H9 (cell line): ENCODE data around the gene RASA3. TPM values are rescaled to one million over a fixed set of nuclear protein-coding genes. Genes with fewer than 3 reads are reported as not detected.
A peak's percentile ranks its signal among the peaks of the same experiment; 100 is the strongest.

Source experiments
- DNase-seq: peaks from one replicate; pipeline ENCODE4 v3.0.0-alpha.2; 2017
- H2AFZ ChIP-seq: one replicate; pipeline ENCODE4 v1.6.1; 2013; ENCODE audit warnings: mild to moderate bottlenecking, low read length, control low read depth, moderate library complexity
- H2AK5ac ChIP-seq: 2 replicates; pipeline ENCODE4 v1.6.1; 2013; ENCODE audit warnings: low read length, control low read depth, mixed read lengths; ENCODE audit not compliant: insufficient read length
- H2BK120ac ChIP-seq: one replicate; pipeline ENCODE4 v1.6.1; 2013; ENCODE audit warnings: low read depth, mild to moderate bottlenecking, low read length, control low read depth, inconsistent platforms; ENCODE audit not compliant: poor library complexity, severe bottlenecking
- H2BK12ac ChIP-seq: 2 replicates; pipeline ENCODE4 v1.6.1; 2013; ENCODE audit warnings: low read length, control low read depth, mixed read lengths, low read depth; ENCODE audit not compliant: insufficient read length
- H2BK15ac ChIP-seq: 2 replicates; pipeline ENCODE4 v1.6.1; 2013; ENCODE audit warnings: low read depth, low read length, control low read depth
- H2BK20ac ChIP-seq: one replicate; pipeline ENCODE4 v1.6.1; 2013; ENCODE audit warnings: low read depth, mild to moderate bottlenecking, low read length, control low read depth, inconsistent platforms; ENCODE audit not compliant: poor library complexity, severe bottlenecking
- H2BK5ac ChIP-seq: 2 replicates; pipeline ENCODE4 v1.6.1; 2013; ENCODE audit warnings: low read length, control low read depth, mixed read lengths; ENCODE audit not compliant: insufficient read length
- H3K14ac ChIP-seq: 2 replicates; pipeline ENCODE4 v1.6.1; 2013; ENCODE audit warnings: low read length, control low read depth; ENCODE audit not compliant: insufficient read depth
- H3K18ac ChIP-seq: 2 replicates; pipeline ENCODE4 v1.6.1; 2013; ENCODE audit warnings: low read depth, mild to moderate bottlenecking, mixed read lengths, low read length, control low read depth; ENCODE audit not compliant: insufficient read length
- H3K23ac ChIP-seq: 2 replicates; pipeline ENCODE4 v1.6.1; 2013; ENCODE audit warnings: low read length, control low read depth, mixed read lengths, low read depth; ENCODE audit not compliant: insufficient read length
- H3K23me2 ChIP-seq: 2 replicates; pipeline ENCODE4 v1.6.1; 2013; ENCODE audit warnings: low read depth, mild to moderate bottlenecking, mixed read lengths, low read length, control low read depth; ENCODE audit not compliant: insufficient read length, poor library complexity, severe bottlenecking
- H3K27ac ChIP-seq: 2 replicates; pipeline ENCODE4 v1.5.1; 2013; ENCODE audit warnings: low read length, control low read depth, mixed read lengths, low read depth; ENCODE audit not compliant: insufficient read length
- H3K27me3 ChIP-seq: 2 replicates; pipeline ENCODE4 v1.6.1; 2013; ENCODE audit warnings: low read length, control low read depth, inconsistent platforms; ENCODE audit not compliant: insufficient read depth
- H3K4ac ChIP-seq: 2 replicates; pipeline ENCODE4 v1.6.1; 2013; ENCODE audit warnings: low read depth, mild to moderate bottlenecking, control low read depth, inconsistent platforms, low read length, moderate library complexity
- H3K4me1 ChIP-seq: 2 replicates; pipeline ENCODE4 v1.6.1; 2013; ENCODE audit warnings: low read length, control low read depth, inconsistent platforms; ENCODE audit not compliant: insufficient read depth
- H3K4me2 ChIP-seq: 2 replicates; pipeline ENCODE4 v1.6.1; 2013; ENCODE audit warnings: low read length, control low read depth, mixed read lengths; ENCODE audit not compliant: insufficient read length, insufficient read depth
- H3K56ac ChIP-seq: 2 replicates; pipeline ENCODE4 v1.6.1; 2013; ENCODE audit warnings: low read depth, mild to moderate bottlenecking, mixed read lengths, low read length, control low read depth; ENCODE audit not compliant: insufficient read length
- H3K79me1 ChIP-seq: 2 replicates; pipeline ENCODE4 v1.6.1; 2013; ENCODE audit warnings: low read depth, mild to moderate bottlenecking, moderate library complexity, low read length, control low read depth, inconsistent platforms; ENCODE audit not compliant: insufficient read depth, poor library complexity, severe bottlenecking
- H3K79me2 ChIP-seq: 2 replicates; pipeline ENCODE4 v1.6.1; 2013; ENCODE audit warnings: low read length, control low read depth, inconsistent platforms; ENCODE audit not compliant: insufficient read depth
- H3K9ac ChIP-seq: 2 replicates; pipeline ENCODE4 v1.6.1; 2013; ENCODE audit warnings: low read length, control low read depth, mixed read lengths; ENCODE audit not compliant: insufficient read length; ENCODE audit errors: extremely low read depth
- H3K9me3 ChIP-seq: one replicate; pipeline ENCODE4 v1.6.1; 2013; ENCODE audit warnings: low read depth, low read length, inconsistent platforms; ENCODE audit not compliant: control insufficient read depth
- H3T11ph ChIP-seq: one replicate; pipeline ENCODE4 v1.6.1; 2013; ENCODE audit warnings: mild to moderate bottlenecking, low read length, control low read depth, inconsistent platforms
- H4K20me1 ChIP-seq: one replicate; pipeline ENCODE4 v1.6.1; 2013; ENCODE audit not compliant: control insufficient read depth, insufficient read length, insufficient read depth
- H4K5ac ChIP-seq: 2 replicates; pipeline ENCODE4 v1.6.1; 2013; ENCODE audit warnings: low read depth, mild to moderate bottlenecking, mixed read lengths, low read length, control low read depth; ENCODE audit not compliant: insufficient read length
- H4K8ac ChIP-seq: replicated peaks from 2 replicates; pipeline ENCODE4 v1.6.1; 2013; ENCODE audit warnings: low read length, control low read depth, mixed read lengths, low read depth; ENCODE audit not compliant: insufficient read length
- H4K91ac ChIP-seq: 2 replicates; pipeline ENCODE4 v1.6.1; 2013; ENCODE audit warnings: low read depth, mild to moderate bottlenecking, moderate library complexity, mixed read lengths, low read length, control low read depth; ENCODE audit not compliant: insufficient read length
- H3K27ac Mint-ChIP-seq, 3 experiments: 2 replicates in 2 of 3; 3 replicates in 1 of 3; pipeline ENCODE4 v1.8.0; 2020 to 2021; ENCODE audit warnings: mixed read lengths in 3 of 3, mild to moderate bottlenecking in 1 of 3, moderate library complexity in 1 of 3
- H3K27me3 Mint-ChIP-seq: 2 replicates; pipeline ENCODE4 v1.8.0; 2021; ENCODE audit warnings: low read depth, mild to moderate bottlenecking, moderate library complexity, mixed read lengths
- H3K36me3 Mint-ChIP-seq, 3 experiments: 2 replicates in 2 of 3; 3 replicates in 1 of 3; pipeline ENCODE4 v1.8.0; 2020 to 2021; ENCODE audit warnings: low read depth in 3 of 3, mixed read lengths in 3 of 3; ENCODE audit not compliant: insufficient read depth in 1 of 3
- H3K4me1 Mint-ChIP-seq, 2 experiments: 2 replicates each; pipeline ENCODE4 v1.8.0; 2020; ENCODE audit warnings: mixed read lengths in 2 of 2
- H3K4me3 Mint-ChIP-seq, 2 experiments: 2 replicates in 1 of 2; 3 replicates in 1 of 2; pipeline ENCODE4 v1.8.0; 2020 to 2021; ENCODE audit warnings: mild to moderate bottlenecking in 2 of 2, mixed read lengths in 2 of 2, moderate library complexity in 1 of 2
- H3K9me3 Mint-ChIP-seq, 2 experiments: 2 replicates in 1 of 2; 3 replicates in 1 of 2; pipeline ENCODE4 v1.8.0; 2020; ENCODE audit warnings: mild to moderate bottlenecking in 2 of 2, mixed read lengths in 2 of 2, moderate library complexity in 1 of 2
- CTCF ChIP-seq: fragments of 200-600 bp; sonication (generic); conservative IDR thresholded peaks from 3 replicates; pipeline ENCODE4 v1.8.0; 2021; ENCODE audit warnings: antibody characterized with exemption, mild to moderate bottlenecking
- WGBS: extraction: QIAGEN DNeasy Blood & Tissue Kit; methylation state at CpG from one replicate; pipeline ENCODE4 v1.1.7; 2013; ENCODE audit warnings: missing lambda C conversion rate, low lambda C conversion rate, mixed read lengths; ENCODE audit not compliant: insufficient read length; ENCODE audit errors: extremely low coverage; 5-methylcytosine and 5-hydroxymethylcytosine counted together
- total RNA-seq: library from RNA; stranded (reverse); gene quantifications from 2 replicates; pipeline ENCODE4 v1.2.1, GENCODE V29; 2021

Gene RASA3
- total RNA-seq, 1 experiment from 2014 or later: 12.3 TPM

- H3K27ac Mint-ChIP-seq: no peak overlapping the region
- H3K9me3 Mint-ChIP-seq: peaks cover 4% of the 10 kb centered on the region in 2 experiments; a peak in 3 of 5 replicates
- H3K79me1 ChIP-seq: no peaks in the 10 kb centered on the region
Measured at GRCh38 chr13:114142137-114142550, 9.7 kb upstream of the RASA3 start.

More at GRCh38 chr13:114142137-114142550, 9.7 kb upstream of the RASA3 start:
- Mint-ChIP-seq H3K27me3 (peaks cover 4% of the 10 kb centered on the region), H3K36me3 (peaks cover 0 to 6% (median 0%) of the 10 kb centered on the region in 3 experiments; a peak in 3 of 7 replicates), H3K4me1 (peaks cover 3 to 4% of the 10 kb centered on the region in 2 experiments; a peak in 3 of 4 replicates), H3K4me3 (no peak overlapping the region)
- Histone ChIP-seq H3K14ac (no peak overlapping the region), H2BK20ac (no peak overlapping the region), H3K4me2 (no peak overlapping the region), H2BK15ac (no peak overlapping the region), H3K56ac (no peak overlapping the region), H2AK5ac (no peak overlapping the region), H3K23ac (no peak overlapping the region), H4K5ac (no peak overlapping the region), H2BK5ac (no peak overlapping the region), H4K8ac (no peak overlapping the region), H2AFZ (no peak overlapping the region), H3K4me1 (no peaks in the 10 kb centered on the region), H4K20me1 (no peaks in the 10 kb centered on the region), H2BK120ac (no peak overlapping the region), H3K4ac (no peak overlapping the region), H3K27me3 (no peaks in the 10 kb centered on the region), H2BK12ac (no peak overlapping the region), H3K9me3 (no peaks in the 10 kb centered on the region), H3K23me2 (no peaks in the 10 kb centered on the region), H4K91ac (no peak overlapping the region), H3K27ac (no peak overlapping the region), H3T11ph (no peak overlapping the region), H3K9ac (no peak overlapping the region), H3K79me2 (no peaks in the 10 kb centered on the region), H3K18ac (no peak overlapping the region)
- peak; percentile 14 for DNase-seq
- WGBS: no CpG with 5 or more reads among the region's 6 CpGs
- TF ChIP-seq CTCF: no peak
